MM.1S (cell line): ENCODE data around the gene CORO2A.

ENCODE experiments used
- DNase-seq: peaks from one replicate; pipeline ENCODE4 v3.0.0-alpha.2; 2015
- H2AFZ ChIP-seq: fragments of 300-600 bp; sonication (generic); 2 replicates; pipeline ENCODE4 v1.6.0; 2016; ENCODE audit warnings: antibody characterized with exemption, low read length
- H3F3A ChIP-seq: fragments of 300-600 bp; sonication (generic); 2 replicates; pipeline ENCODE4 v1.6.1; 2016; ENCODE audit warnings: mild to moderate bottlenecking, antibody characterized with exemption, low read length, moderate library complexity, mixed read lengths; ENCODE audit not compliant: insufficient read depth
- H3K27ac ChIP-seq: fragments of 300-600 bp; sonication (generic); 2 replicates; pipeline ENCODE4 v1.5.1; 2016; ENCODE audit warnings: mild to moderate bottlenecking, low read length
- H3K27me3 ChIP-seq: fragments of 300-600 bp; sonication (generic); replicated peaks from 2 replicates; pipeline ENCODE4 v1.6.0; 2016; ENCODE audit warnings: low read length; ENCODE audit not compliant: insufficient read depth
- H3K36me3 ChIP-seq: fragments of 300-600 bp; sonication (generic); replicated peaks from 2 replicates; pipeline ENCODE4 v1.6.1; 2016; ENCODE audit warnings: mild to moderate bottlenecking, low read length, mixed read lengths; ENCODE audit not compliant: insufficient read depth
- H3K4me1 ChIP-seq: fragments of 300-600 bp; sonication (generic); 2 replicates; pipeline ENCODE4 v1.6.1; 2016; ENCODE audit warnings: low read length, mixed read lengths
- H3K4me2 ChIP-seq: fragments of 300-600 bp; sonication (generic); 2 replicates; pipeline ENCODE4 v1.6.0; 2016; ENCODE audit warnings: low read depth, low read length
- H3K4me3 ChIP-seq: fragments of 300-600 bp; sonication (generic); 2 replicates; pipeline ENCODE4 v1.5.1; 2016; ENCODE audit warnings: low read length, mixed read lengths
- H3K79me2 ChIP-seq: fragments of 300-600 bp; sonication (generic); 2 replicates; pipeline ENCODE4 v1.6.1; 2016; ENCODE audit warnings: mixed run types, low read length, mixed read lengths
- H3K9ac ChIP-seq: fragments of 300-600 bp; sonication (generic); 2 replicates; pipeline ENCODE4 v1.6.1; 2016; ENCODE audit warnings: low read length, mixed read lengths
- H3K9me2 ChIP-seq: fragments of 300-600 bp; sonication (generic); replicated peaks from 2 replicates; pipeline ENCODE4 v1.6.1; 2016; ENCODE audit warnings: mild to moderate bottlenecking, low read length, mixed read lengths; ENCODE audit not compliant: insufficient read depth
- H3K9me3 ChIP-seq: fragments of 300-600 bp; sonication (generic); replicated peaks from 2 replicates; pipeline ENCODE4 v1.6.1; 2016; ENCODE audit warnings: mild to moderate bottlenecking, low read length, mixed read lengths; ENCODE audit not compliant: insufficient read depth
- H4K20me1 ChIP-seq: fragments of 300-600 bp; sonication (generic); 2 replicates; pipeline ENCODE4 v1.6.1; 2016; ENCODE audit warnings: mild to moderate bottlenecking, low read length, moderate library complexity, mixed read lengths; ENCODE audit not compliant: insufficient read depth
- EZH2 ChIP-seq: fragments of 300-600 bp; sonication (generic); optimal IDR thresholded peaks from 2 replicates; pipeline ENCODE3; 2017; ENCODE audit warnings: low read depth, mild to moderate bottlenecking, antibody characterized with exemption, low read length, mixed read lengths
- EZH2phosphoT487 ChIP-seq: fragments of 300-600 bp; sonication (generic); IDR thresholded peaks from 2 replicates; pipeline ENCODE4 v1.6.1; 2018; ENCODE audit warnings: antibody characterized with exemption, low read length
- TF ChIP-seq, protein P1 (sequence below): fragments of 300-600 bp; sonication (generic); IDR thresholded peaks from 2 replicates; pipeline ENCODE4 v1.5.1; 2016; ENCODE audit warnings: antibody characterized with exemption, low read length, mixed read lengths

Gene CORO2A

DNA sequence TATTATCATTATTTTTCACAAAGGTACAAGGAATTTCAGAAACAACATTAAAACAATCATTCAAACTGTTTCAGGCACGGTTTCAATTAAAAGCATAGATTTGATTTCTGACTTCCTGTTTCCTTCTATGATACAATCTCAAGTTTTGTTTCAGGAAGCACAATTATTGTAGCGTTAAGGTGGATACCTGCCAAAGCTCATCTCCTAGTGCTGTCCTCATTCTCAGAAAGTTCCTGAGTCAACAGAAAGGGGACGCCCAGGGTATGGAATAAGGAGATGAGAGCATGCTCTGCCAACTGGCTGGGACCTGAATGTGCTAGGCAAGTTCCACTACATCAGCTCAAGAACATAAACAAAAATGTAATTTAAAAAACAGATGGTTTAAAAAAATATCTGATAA lies 71.4 kb downstream of the CORO2A start:
- Histone ChIP-seq H3K4me1 (peaks cover 6% of the 10 kb centered on the region), H3K4me2 (no peak overlapping the region), H3K36me3 (no peaks in the 10 kb centered on the region), H3K4me3 (no peak overlapping the region), H3K27me3 (no peaks in the 10 kb centered on the region), H3K79me2 (no peaks in the 10 kb centered on the region), H3F3A (no peaks in the 10 kb centered on the region), H4K20me1 (no peaks in the 10 kb centered on the region), H3K27ac (no peak overlapping the region), H2AFZ (no peak overlapping the region), H3K9me3 (no peaks in the 10 kb centered on the region), H3K9me2 (no peaks in the 10 kb centered on the region), H3K9ac (no peak overlapping the region)
- no peak for DNase-seq
- TF ChIP-seq, protein P1, sequence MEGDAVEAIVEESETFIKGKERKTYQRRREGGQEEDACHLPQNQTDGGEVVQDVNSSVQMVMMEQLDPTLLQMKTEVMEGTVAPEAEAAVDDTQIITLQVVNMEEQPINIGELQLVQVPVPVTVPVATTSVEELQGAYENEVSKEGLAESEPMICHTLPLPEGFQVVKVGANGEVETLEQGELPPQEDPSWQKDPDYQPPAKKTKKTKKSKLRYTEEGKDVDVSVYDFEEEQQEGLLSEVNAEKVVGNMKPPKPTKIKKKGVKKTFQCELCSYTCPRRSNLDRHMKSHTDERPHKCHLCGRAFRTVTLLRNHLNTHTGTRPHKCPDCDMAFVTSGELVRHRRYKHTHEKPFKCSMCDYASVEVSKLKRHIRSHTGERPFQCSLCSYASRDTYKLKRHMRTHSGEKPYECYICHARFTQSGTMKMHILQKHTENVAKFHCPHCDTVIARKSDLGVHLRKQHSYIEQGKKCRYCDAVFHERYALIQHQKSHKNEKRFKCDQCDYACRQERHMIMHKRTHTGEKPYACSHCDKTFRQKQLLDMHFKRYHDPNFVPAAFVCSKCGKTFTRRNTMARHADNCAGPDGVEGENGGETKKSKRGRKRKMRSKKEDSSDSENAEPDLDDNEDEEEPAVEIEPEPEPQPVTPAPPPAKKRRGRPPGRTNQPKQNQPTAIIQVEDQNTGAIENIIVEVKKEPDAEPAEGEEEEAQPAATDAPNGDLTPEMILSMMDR = no peak
- TF ChIP-seq EZH2 = no peak
- TF ChIP-seq EZH2phosphoT487 = no peak

DNA sequence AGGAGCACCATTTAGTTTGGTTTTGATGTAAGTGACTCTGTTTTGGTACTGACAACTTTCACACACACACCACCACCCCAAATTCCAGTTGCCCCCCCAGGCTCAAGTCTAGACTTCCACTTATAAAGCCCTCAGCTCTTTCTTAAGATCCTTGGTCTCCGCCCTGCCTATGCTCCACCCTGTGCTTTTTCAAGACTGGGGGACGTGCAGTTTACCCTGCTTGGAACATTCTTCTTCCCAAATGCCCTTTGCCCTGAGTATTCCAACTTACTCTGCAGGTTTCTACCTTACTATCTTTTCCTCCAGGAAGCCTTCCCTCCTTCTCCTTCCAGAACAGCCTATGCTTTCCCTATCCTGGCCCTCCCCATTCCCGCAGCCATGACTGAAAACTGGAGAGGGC lies 72.0 kb downstream of the CORO2A start:
- H3K9me3 ChIP-seq = no peaks in the 10 kb centered on the region

DNA sequence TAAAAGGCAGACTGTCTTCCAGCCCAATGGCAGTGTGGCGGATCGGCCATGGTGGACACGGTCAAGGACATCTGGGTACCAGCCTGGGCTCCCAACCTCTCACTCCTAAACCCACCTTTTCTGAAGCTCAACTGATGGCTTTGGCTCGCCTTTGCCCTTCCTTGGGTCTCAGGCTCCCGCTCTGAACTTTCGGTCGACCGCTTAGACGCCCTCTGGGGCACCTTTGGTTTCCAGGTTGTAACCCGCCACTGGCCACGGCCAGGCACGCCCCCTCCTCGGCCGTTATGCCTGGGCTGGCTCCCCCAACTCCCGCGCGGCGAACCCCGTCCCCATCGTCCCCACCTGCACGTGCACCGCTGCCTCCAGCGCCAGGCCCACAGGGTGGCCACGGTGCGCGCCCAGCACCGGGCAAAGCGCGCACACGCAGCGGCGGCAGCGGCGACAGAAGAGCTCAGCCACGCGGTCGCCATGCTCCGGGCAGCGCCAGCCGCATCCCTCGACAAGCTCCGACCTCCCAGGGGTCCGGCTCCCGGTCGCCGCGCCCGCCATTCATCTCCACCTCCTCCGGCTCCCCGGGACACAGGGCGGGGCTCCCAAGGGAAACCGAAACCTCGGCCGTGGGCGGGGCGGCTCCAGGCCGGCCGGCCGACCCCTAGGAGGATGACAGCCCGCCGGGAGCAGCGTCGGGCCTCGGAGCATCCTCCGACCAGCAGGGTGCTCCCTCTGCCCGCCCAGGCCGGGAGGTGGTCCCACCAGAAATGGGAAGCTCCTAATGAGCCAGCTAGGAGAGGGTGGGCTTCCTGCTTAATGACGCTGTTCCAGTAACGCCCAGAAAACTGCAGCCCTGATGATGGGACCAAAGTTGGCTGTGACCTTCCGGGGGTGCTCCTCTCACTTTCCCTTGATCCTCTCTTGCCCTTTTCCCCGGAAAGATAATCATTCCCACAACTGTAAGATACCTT lies 73.5 kb downstream of the CORO2A start, which contains the start of gene TRIM14:
TSS of gene TRIM14 (minus strand) at position 583 of the 962 bp plus-strand sequence. CDS start at position 549, 34 bp downstream.
- H3K4me1 ChIP-seq = peaks cover 6% of the 10 kb centered on the region
- no peaks in the 10 kb centered on the region for H3K36me3 ChIP-seq
- peak; percentile 49 for DNase-seq
- H3K4me3 ChIP-seq = peak within 1 kb of the TSS; percentile 70
- H3K27me3 ChIP-seq = no peaks in the 10 kb centered on the region
- no peak within 1 kb of the TSS for H3K27ac ChIP-seq
- no peaks in the 10 kb centered on the region for H4K20me1 ChIP-seq
- no peaks in the 10 kb centered on the region for H3K9me2 ChIP-seq
- H2AFZ ChIP-seq = peak within 1 kb of the TSS; percentile 93
- TF ChIP-seq EZH2phosphoT487 (no peak), EZH2 (no peak)
- TF ChIP-seq, protein P1 = no peak
- H3K79me2 ChIP-seq = no peaks in the 10 kb centered on the region
- H3K9ac ChIP-seq = peak within 1 kb of the TSS; percentile 47
- H3K4me2 ChIP-seq = peak within 1 kb of the TSS; percentile 96
- H3F3A ChIP-seq = no peaks in the 10 kb centered on the region
- no peaks in the 10 kb centered on the region for H3K9me3 ChIP-seq

More for the DNA sequence above, 72.0 kb downstream of the CORO2A start:
- Histone ChIP-seq H3K4me1 (peaks cover 6% of the 10 kb centered on the region), H3K27me3 (no peaks in the 10 kb centered on the region), H3F3A (no peaks in the 10 kb centered on the region), H3K36me3 (no peaks in the 10 kb centered on the region), H3K4me2 (no peak overlapping the region), H3K4me3 (no peak overlapping the region), H3K79me2 (no peaks in the 10 kb centered on the region), H4K20me1 (no peaks in the 10 kb centered on the region), H2AFZ (no peak overlapping the region), H3K27ac (no peak overlapping the region), H3K9me2 (no peaks in the 10 kb centered on the region), H3K9ac (no peak overlapping the region)
- DNase-seq = no peak
- TF ChIP-seq, protein P1 = no peak
- no peak for TF ChIP-seq EZH2phosphoT487
- TF ChIP-seq EZH2 = no peak
